COLO668 (cell line): ENCODE data around the gene SMYD3.
A peak's percentile ranks its signal among the peaks of the same experiment; 100 is the strongest.

Source experiments
- DNase-seq: peaks from one replicate; lab custom pipeline; 2025; ENCODE audit not compliant: unreplicated experiment; lab: John Stamatoyannopoulos, UW

The SMYD3 gene

GRCh38 chr1:246157516-246157915 is 349.6 kb downstream of the SMYD3 start:
- no peak for DNase-seq

- DNase-seq: no peak
Observed at GRCh38 chr1:246156847-246157246, 350.2 kb downstream of the SMYD3 start.

- no peak for DNase-seq
Observed at GRCh38 chr1:246155923-246156322, 351.2 kb downstream of the SMYD3 start.

GRCh38 chr1:246153796-246154212 is 353.3 kb downstream of the SMYD3 start:
- DNase-seq: no peak

DNA sequence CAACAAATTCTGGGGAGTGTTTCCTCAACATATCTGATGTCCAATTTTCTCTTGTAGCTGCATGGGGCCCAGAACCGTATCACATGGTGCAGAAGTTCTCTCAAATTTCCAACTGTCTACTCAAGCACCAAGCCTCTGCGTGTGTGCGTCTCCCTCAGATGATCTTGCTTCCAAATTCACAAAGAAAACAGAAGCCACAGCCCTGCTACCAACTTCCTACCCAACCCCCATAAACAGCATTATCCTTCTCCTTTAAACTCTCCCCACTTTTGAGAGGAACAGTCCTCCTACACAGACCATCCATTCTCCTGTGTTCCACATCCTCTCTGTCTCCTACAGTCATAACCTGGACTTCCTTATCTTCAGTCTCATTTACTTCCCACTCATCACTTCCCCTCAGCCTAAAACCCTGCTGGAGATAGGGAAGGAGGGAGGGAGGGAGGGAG is 354.1 kb downstream of the SMYD3 start:
- DNase-seq: no peak

DNA sequence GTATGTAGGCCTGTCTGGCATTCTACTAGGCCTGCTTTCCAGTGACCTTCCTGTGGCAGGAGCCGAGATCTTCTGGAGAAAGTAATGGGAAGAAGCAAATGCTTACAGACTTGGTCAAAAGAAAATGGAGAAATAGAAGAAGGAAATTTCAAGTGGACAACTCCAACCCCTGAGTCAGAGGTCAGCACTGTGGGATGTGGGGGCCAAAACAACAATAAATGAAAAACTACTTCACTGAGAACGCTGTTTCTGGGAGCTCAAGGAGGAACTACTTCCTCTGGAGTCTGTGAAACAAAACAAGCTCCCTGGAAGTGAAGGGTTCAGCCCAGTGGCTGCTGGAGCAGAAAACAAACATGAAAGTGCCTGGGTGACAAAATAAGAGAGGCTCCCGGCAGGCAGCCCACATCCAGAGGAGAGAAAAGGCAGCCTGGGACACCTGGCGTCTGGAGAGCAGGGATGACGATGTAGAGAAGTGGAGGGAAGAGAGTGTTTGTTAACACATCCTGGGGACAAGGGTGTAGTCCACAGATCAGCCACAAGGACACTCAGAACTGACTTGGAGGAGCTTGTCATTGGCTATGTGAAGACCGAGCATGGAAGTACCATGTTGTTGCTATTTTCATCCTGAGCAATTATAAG is 355.2 kb downstream of the SMYD3 start:
- DNase-seq: peak; percentile 83

DNA sequence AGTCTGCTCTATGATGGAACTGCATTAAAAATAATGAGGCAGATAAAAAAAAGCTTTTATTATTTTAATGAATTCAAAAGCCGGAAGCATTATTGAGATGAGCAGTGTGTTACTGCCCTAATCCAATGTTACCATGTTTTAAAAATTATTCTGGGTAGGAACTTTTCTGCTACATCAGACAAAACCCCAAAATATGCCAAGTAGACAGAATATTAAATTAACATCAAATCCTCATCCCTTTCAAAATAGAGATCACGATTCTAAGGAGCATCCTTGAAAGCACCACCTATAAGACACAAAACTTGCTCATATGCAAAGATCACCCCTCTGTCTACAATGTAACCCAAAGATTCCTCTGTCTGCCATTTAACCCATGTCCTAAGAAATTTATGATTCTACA is 357.5 kb downstream of the SMYD3 start:
- DNase-seq: no peak

DNA sequence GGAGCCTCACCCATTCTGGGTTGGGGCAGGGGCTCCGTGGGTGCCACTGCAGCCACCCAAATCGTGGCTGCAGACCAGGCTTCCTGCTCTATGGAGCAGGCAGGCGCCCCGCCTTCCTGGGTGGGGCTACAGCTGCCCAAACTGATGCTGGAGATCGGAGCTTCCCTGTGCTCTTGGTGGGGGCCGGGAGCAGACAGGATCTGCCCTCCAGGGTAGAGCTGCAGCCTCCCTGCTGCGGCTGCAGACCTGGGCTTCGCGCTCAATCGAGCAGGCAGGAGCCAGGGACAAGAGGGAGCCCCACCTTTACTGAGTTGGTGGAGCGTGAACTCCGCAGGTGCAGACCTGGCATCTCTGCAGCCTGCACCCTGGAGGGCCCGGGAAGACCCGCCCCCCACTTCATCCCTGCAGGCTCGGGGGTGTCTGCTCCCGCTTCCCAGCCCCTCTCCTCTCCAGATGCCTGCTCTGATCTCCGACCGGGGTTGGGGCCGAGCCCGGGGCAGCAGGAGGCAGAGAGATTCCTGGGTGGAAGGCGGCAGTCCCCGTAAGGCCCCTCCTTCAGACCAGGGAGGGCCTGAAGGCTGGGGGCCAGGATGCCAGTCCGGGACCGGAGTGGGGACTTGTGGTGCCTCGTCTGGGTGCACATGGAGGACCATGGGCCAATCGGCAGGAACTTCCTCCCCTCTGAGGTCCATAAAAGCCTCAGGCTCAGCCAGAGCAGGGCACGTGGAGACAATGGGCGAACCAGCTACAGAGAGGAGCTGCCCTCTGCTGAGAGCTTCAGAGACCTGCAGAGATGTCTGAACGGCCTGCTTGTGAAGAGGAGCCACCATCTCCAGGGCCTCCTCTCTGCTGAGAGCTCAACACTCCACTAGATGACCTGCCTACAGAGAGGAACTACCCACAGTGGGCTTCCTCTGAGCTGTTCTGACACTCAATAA is 359.3 kb downstream of the SMYD3 start:
- DNase-seq: peak; percentile 24

DNA sequence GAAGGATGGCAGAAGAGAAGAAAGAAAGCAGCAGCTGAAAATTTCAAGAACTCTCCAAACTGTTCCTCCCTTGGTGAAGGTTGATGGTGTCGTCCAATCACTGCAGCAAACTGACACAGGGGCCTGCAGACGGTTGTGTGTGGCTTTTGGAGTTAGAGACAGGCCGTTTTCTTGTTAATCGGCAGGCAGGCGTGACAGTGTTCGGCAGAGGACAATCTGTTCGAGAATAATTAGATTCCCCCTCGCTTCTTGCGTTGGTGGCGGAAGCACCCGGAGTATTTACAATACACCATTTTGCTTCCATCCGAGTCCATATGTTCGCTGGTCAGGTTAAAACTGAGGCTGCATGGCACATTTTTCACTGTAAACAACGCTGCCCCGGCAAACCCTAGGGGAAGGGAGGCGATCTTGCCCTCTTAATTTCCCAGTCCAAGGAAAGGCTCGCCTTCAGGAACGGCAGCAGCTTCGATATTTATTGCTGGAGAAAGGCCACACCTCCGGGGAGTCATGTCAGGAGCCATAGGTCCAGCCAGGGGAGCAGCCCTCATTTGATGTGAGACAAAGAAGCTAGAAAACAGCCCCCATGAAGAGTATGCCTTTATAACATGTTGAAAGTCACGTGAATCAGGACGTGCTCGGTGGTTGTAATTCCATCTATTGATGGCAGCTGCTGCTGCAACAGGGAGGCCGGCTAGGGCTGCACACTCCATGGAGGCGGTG is 360.1 kb downstream of the SMYD3 start:
- DNase-seq: no peak

DNA sequence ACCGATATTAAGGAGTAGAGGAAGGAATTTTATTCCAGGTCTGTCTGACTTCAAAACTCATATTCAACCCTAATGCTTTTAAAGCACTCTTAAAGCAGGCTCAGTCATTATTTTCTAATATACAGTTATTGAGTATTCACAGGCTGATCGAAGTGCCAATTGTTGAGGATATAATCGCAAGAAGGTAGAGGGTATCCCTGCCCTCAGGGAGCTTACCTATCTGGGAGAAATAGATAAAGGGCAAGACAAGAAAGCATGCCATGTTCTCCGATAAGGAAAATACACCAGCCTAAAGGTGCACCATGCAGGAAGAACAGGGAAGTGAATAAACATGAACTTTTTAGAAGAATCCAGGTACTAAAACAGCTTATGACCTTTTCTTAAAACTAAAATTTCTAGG is 361.2 kb downstream of the SMYD3 start:
- no peak for DNase-seq

DNA sequence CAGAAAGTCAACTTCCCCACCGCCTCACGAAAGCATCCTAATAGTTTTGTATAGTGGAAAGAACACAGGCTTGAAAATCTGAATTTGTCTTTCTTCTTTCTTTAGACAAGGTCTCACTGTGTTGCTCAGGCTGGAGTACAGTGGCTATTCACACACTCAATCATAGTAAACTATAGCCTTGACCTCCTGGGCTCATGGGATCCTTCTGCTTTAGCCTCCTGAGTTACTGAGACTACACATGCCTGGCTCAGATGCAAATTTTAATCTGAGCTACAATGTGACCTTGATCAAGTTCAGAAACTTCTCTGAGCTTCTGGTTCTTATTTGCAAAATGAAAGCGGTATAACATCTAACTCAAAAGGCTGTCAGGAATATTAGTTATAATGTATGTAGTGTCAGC is 362.1 kb downstream of the SMYD3 start:
- no peak for DNase-seq

- no peak for DNase-seq
Observed at GRCh38 chr1:246142320-246142893, 364.7 kb downstream of the SMYD3 start.

GRCh38 chr1:246141306-246141705 is 365.8 kb downstream of the SMYD3 start:
- DNase-seq: no peak

DNA sequence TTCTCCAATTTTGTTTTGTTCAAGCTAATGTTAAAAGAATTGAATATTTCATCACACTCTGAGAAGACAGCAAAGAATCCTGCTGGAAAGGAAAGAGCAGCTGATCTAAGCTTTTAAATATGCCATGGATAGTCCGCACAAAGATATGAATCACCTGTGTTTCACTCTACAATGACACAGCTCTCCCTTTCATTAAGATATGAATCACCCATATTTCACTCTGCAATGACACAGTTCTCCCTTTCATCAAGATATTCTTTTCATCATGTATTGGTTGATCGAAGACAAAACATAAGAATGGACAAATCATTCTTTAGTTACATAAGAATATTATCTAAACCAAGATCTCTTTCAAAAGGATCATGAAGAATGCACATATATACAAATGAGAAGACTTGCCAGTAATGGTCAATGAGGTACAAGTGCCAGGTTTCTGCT is 367.3 kb downstream of the SMYD3 start:
- DNase-seq: no peak

DNA sequence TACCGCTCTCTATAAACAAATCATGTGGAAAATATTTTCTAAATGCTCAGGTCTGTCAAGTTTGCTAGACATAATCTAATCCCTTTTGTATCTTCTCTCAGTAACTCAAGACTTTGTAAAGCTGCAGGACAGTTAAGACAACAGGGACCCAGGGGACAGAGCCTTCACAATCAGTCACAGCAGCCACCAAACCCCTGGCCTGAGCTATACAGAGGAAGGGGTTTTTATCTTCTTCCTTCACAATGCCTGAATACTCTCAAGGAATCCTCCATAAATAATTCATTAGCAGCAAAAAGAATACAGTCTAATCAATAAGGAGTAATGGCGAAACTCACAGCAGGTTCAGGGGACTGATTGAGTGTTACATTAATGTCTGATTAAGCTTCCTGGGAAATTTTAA is 368.3 kb downstream of the SMYD3 start:
- no peak for DNase-seq

GRCh38 chr1:246136477-246136876 is 370.6 kb downstream of the SMYD3 start:
- DNase-seq: no peak

GRCh38 chr1:246134789-246135188 is 372.3 kb downstream of the SMYD3 start:
- DNase-seq: no peak

DNA sequence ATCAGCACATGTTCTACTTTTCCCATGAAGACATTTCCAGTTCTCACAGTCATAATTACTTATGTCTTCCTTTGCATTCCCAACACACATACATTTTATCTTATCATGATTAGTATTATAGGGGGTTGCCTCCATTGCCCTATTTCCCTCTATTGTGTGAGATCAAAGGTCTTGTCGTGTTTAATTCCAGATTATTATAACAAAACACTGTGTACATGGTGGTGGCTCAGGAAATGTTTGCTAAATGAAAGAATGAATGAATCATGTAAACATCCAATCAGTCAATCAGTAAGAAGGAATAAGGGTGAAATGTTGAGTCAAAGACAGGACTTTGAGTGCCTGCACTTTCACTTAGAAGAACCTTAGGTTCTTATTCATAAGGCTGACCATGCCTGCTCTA is 376.0 kb downstream of the SMYD3 start:
- no peak for DNase-seq

- no peak for DNase-seq
Observed at GRCh38 chr1:246128494-246129069, 378.5 kb downstream of the SMYD3 start.

DNA sequence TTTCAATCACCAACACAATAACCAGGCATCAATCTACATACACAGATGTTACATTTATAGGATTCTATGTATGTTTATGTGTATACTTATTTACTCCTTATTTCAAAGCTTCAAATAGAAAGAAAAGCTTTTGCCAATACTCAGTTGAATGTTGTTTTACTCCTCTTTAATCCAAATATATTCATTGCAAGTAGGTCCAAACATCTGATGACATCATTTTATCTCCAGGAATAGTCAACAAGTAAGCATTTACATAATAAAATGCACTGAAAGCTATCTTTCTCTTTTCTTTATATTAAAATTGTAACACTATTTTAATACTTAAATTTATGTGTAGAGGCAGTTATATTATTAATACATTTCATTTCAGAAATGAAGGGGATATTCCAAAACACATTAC is 380.5 kb downstream of the SMYD3 start:
- no peak for DNase-seq

DNA sequence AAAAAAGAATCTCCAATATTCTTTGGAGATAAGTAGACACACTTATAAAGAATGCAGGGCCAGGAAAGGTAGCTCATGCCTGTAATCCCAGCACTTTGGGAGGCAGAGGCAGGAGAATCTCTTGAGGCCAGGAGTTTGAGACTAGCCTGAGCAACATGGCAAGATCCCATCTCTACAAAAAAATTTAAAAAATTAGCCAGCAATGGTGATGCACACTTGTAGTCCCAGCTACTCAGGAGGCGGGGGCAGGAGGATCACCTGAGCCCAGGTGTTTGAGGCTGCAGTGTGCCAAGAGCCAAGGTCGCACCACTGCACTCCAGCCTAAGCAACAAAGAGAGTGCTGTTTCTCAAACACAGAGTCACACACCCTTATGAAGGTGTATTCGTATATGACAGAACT is 385.0 kb downstream of the SMYD3 start:
- no peak for DNase-seq
